ENCODE data around the gene MYH16. TPM values are rescaled to one million over a fixed set of nuclear protein-coding genes. Genes with fewer than 3 reads are reported as not detected.
A peak's percentile ranks its signal among the peaks of the same experiment; 100 is the strongest.

Gene MYH16
- total and polyA plus RNA-seq, 5 donors from 2014 or later: not detected

GRCh38 chr7:99293167-99293566, 20.5 kb downstream of the MYH16 start:
- ATAC-seq (ENCODE audit: low read depth in 2 of 2) (no peak), DNase-seq (no peak)
- Histone ChIP-seq H3K27me3 (ENCODE audit: control insufficient read depth, insufficient read depth, low read length) (no peaks in the 10 kb centered on the region), H3K4me3 (ENCODE audit: low read depth, low read length) (no peak overlapping the region), H3K4me1 (ENCODE audit: control insufficient read depth, insufficient read depth, low read length, poor library complexity, severe bottlenecking) (no peaks in the 10 kb centered on the region), H3K36me3 (ENCODE audit: control insufficient read depth, insufficient read depth, low read length) (no peaks in the 10 kb centered on the region), H3K9me3 (ENCODE audit: control insufficient read depth in 2 of 2, low read length in 2 of 2) (no peaks in the 10 kb centered on the region), H3K27ac (ENCODE audit: insufficient read depth, low read length, poor library complexity, severe bottlenecking) (no peak overlapping the region)
- Mint-ChIP-seq H3K9me3 (no peaks in the 10 kb centered on the region), H3K27me3 (no peaks in the 10 kb centered on the region), H3K4me1 (no peaks in the 10 kb centered on the region), H3K4me3 (no peak overlapping the region), H3K36me3 (no peaks in the 10 kb centered on the region), H3K27ac (peak overlapping the region in 1 of 3 donors; percentile 18)

- Mint-ChIP-seq H3K9me3 (no peaks in the 10 kb centered on the region), H3K4me3 (no peak overlapping the region), H3K27me3 (no peaks in the 10 kb centered on the region), H3K36me3 (no peaks in the 10 kb centered on the region), H3K27ac (peak overlapping the region in 1 of 3 donors; percentile 18), H3K4me1 (no peaks in the 10 kb centered on the region)
- no peak overlapping the region for H3K27ac ChIP-seq (ENCODE audit: insufficient read depth, low read length, poor library complexity, severe bottlenecking)
- no peaks in the 10 kb centered on the region for H3K9me3 ChIP-seq (ENCODE audit: control insufficient read depth in 2 of 2, low read length in 2 of 2)
- no peak overlapping the region for H3K4me3 ChIP-seq (ENCODE audit: low read depth, low read length)
- DNase-seq (no peak), ATAC-seq (ENCODE audit: low read depth in 2 of 2) (no peak)
- H3K4me1 ChIP-seq (ENCODE audit: control insufficient read depth, insufficient read depth, low read length, poor library complexity, severe bottlenecking): no peaks in the 10 kb centered on the region
- H3K36me3 ChIP-seq (ENCODE audit: control insufficient read depth, insufficient read depth, low read length): no peaks in the 10 kb centered on the region
- no peaks in the 10 kb centered on the region for H3K27me3 ChIP-seq (ENCODE audit: control insufficient read depth, insufficient read depth, low read length)
Observed at GRCh38 chr7:99293650-99294049, 21.0 kb downstream of the MYH16 start.

- H3K27ac Mint-ChIP-seq: no peak overlapping the region
- no peaks in the 10 kb centered on the region for H3K36me3 ChIP-seq (ENCODE audit: control insufficient read depth, insufficient read depth, low read length)
- ATAC-seq (ENCODE audit: low read depth in 2 of 2) (no peak), DNase-seq (no peak)
- H3K27me3 Mint-ChIP-seq: no peaks in the 10 kb centered on the region
- H3K4me3 Mint-ChIP-seq: no peak overlapping the region
- no peak overlapping the region for H3K27ac ChIP-seq (ENCODE audit: insufficient read depth, low read length, poor library complexity, severe bottlenecking)
- H3K4me1 Mint-ChIP-seq: no peaks in the 10 kb centered on the region
- no peaks in the 10 kb centered on the region for H3K36me3 Mint-ChIP-seq
- no peaks in the 10 kb centered on the region for H3K9me3 Mint-ChIP-seq
- no peaks in the 10 kb centered on the region for H3K27me3 ChIP-seq (ENCODE audit: control insufficient read depth, insufficient read depth, low read length)
- H3K9me3 ChIP-seq (ENCODE audit: control insufficient read depth in 2 of 2, low read length in 2 of 2): no peaks in the 10 kb centered on the region
- no peaks in the 10 kb centered on the region for H3K4me1 ChIP-seq (ENCODE audit: control insufficient read depth, insufficient read depth, low read length, poor library complexity, severe bottlenecking)
- H3K4me3 ChIP-seq (ENCODE audit: low read depth, low read length): no peak overlapping the region
Observed at GRCh38 chr7:99296471-99296870, 23.8 kb downstream of the MYH16 start.

- Mint-ChIP-seq H3K4me1 (no peaks in the 10 kb centered on the region), H3K27ac (no peak overlapping the region), H3K9me3 (peaks cover 0 to 1% (median 0%) of the 10 kb centered on the region in 7 donors), H3K4me3 (no peak overlapping the region), H3K27me3 (no peaks in the 10 kb centered on the region), H3K36me3 (no peaks in the 10 kb centered on the region)
- Histone ChIP-seq H3K27me3 (ENCODE audit: control insufficient read depth, insufficient read depth, low read length) (no peaks in the 10 kb centered on the region), H3K27ac (ENCODE audit: insufficient read depth, low read length, poor library complexity, severe bottlenecking) (no peak overlapping the region), H3K4me1 (ENCODE audit: control insufficient read depth, insufficient read depth, low read length, poor library complexity, severe bottlenecking) (no peaks in the 10 kb centered on the region), H3K9me3 (ENCODE audit: control insufficient read depth in 2 of 2, low read length in 2 of 2) (no peaks in the 10 kb centered on the region), H3K36me3 (ENCODE audit: control insufficient read depth, insufficient read depth, low read length) (no peaks in the 10 kb centered on the region), H3K4me3 (ENCODE audit: low read depth, low read length) (no peak overlapping the region)
- DNase-seq (no peak), ATAC-seq (ENCODE audit: low read depth in 2 of 2) (no peak)
Observed at GRCh38 chr7:99301496-99301895, 28.9 kb downstream of the MYH16 start.

GRCh38 chr7:99305473-99306260, 33.0 kb downstream of the MYH16 start:
- H3K4me1 ChIP-seq (ENCODE audit: control insufficient read depth, insufficient read depth, low read length, poor library complexity, severe bottlenecking): no peaks in the 10 kb centered on the region
- no peak for DNase-seq

GRCh38 chr7:99308461-99309074, 35.9 kb downstream of the MYH16 start:
- peaks cover 0 to 5% (median 0%) of the 10 kb centered on the region in 4 donors for H3K4me1 Mint-ChIP-seq
- no peaks in the 10 kb centered on the region for H3K9me3 ChIP-seq (ENCODE audit: control insufficient read depth in 2 of 2, low read length in 2 of 2)
- no peaks in the 10 kb centered on the region for H3K27me3 ChIP-seq (ENCODE audit: control insufficient read depth, insufficient read depth, low read length)
- peaks cover 12% of the 10 kb centered on the region for H3K27me3 Mint-ChIP-seq
- H3K36me3 ChIP-seq (ENCODE audit: control insufficient read depth, insufficient read depth, low read length): no peaks in the 10 kb centered on the region
- no peaks in the 10 kb centered on the region for H3K4me1 ChIP-seq (ENCODE audit: control insufficient read depth, insufficient read depth, low read length, poor library complexity, severe bottlenecking)
- no peak overlapping the region for H3K27ac Mint-ChIP-seq
- no peak for DNase-seq
- no peak overlapping the region for H3K27ac ChIP-seq (ENCODE audit: insufficient read depth, low read length, poor library complexity, severe bottlenecking)
- ATAC-seq (ENCODE audit: low read depth in 2 of 2): no peak
- H3K4me3 ChIP-seq (ENCODE audit: low read depth, low read length): no peak overlapping the region
- peaks cover 0 to 2% (median 0%) of the 10 kb centered on the region in 7 donors for H3K9me3 Mint-ChIP-seq
- no peak overlapping the region for H3K4me3 Mint-ChIP-seq
- H3K36me3 Mint-ChIP-seq: no peaks in the 10 kb centered on the region

More at GRCh38 chr7:99305473-99306260, 33.0 kb downstream of the MYH16 start:
- Mint-ChIP-seq H3K9me3 (peaks cover 0 to 1% (median 0%) of the 10 kb centered on the region in 7 donors), H3K27ac (peak overlapping the region in 1 of 3 donors; percentile 7), H3K36me3 (no peaks in the 10 kb centered on the region), H3K4me1 (no peaks in the 10 kb centered on the region), H3K27me3 (no peaks in the 10 kb centered on the region), H3K4me3 (no peak overlapping the region)
- Histone ChIP-seq H3K4me3 (ENCODE audit: low read depth, low read length) (no peak overlapping the region), H3K9me3 (ENCODE audit: control insufficient read depth in 2 of 2, low read length in 2 of 2) (no peaks in the 10 kb centered on the region), H3K27me3 (ENCODE audit: control insufficient read depth, insufficient read depth, low read length) (no peaks in the 10 kb centered on the region), H3K27ac (ENCODE audit: insufficient read depth, low read length, poor library complexity, severe bottlenecking) (no peak overlapping the region), H3K36me3 (ENCODE audit: control insufficient read depth, insufficient read depth, low read length) (no peaks in the 10 kb centered on the region)
- no peak for ATAC-seq (ENCODE audit: low read depth in 2 of 2)

- DNase-seq: no peak
- H3K9me3 ChIP-seq (ENCODE audit: control insufficient read depth in 2 of 2, low read length in 2 of 2): no peaks in the 10 kb centered on the region
- no peak overlapping the region for H3K4me3 Mint-ChIP-seq
- H3K4me3 ChIP-seq (ENCODE audit: low read depth, low read length): no peak overlapping the region
- no peaks in the 10 kb centered on the region for H3K4me1 ChIP-seq (ENCODE audit: control insufficient read depth, insufficient read depth, low read length, poor library complexity, severe bottlenecking)
- H3K27me3 ChIP-seq (ENCODE audit: control insufficient read depth, insufficient read depth, low read length): no peaks in the 10 kb centered on the region
- H3K27ac ChIP-seq (ENCODE audit: insufficient read depth, low read length, poor library complexity, severe bottlenecking): no peak overlapping the region
- no peak for ATAC-seq (ENCODE audit: low read depth in 2 of 2)
- H3K36me3 ChIP-seq (ENCODE audit: control insufficient read depth, insufficient read depth, low read length): no peaks in the 10 kb centered on the region
- H3K9me3 Mint-ChIP-seq: peaks cover 0 to 2% (median 0%) of the 10 kb centered on the region in 7 donors
- no peaks in the 10 kb centered on the region for H3K36me3 Mint-ChIP-seq
- H3K27ac Mint-ChIP-seq: no peak overlapping the region
- H3K27me3 Mint-ChIP-seq: peaks cover 12% of the 10 kb centered on the region
- peaks cover 0 to 6% (median 2%) of the 10 kb centered on the region in 4 donors for H3K4me1 Mint-ChIP-seq
Observed at GRCh38 chr7:99309111-99309510, 36.5 kb downstream of the MYH16 start.
